ENCODE results near the gene NAGA.

DNA sequence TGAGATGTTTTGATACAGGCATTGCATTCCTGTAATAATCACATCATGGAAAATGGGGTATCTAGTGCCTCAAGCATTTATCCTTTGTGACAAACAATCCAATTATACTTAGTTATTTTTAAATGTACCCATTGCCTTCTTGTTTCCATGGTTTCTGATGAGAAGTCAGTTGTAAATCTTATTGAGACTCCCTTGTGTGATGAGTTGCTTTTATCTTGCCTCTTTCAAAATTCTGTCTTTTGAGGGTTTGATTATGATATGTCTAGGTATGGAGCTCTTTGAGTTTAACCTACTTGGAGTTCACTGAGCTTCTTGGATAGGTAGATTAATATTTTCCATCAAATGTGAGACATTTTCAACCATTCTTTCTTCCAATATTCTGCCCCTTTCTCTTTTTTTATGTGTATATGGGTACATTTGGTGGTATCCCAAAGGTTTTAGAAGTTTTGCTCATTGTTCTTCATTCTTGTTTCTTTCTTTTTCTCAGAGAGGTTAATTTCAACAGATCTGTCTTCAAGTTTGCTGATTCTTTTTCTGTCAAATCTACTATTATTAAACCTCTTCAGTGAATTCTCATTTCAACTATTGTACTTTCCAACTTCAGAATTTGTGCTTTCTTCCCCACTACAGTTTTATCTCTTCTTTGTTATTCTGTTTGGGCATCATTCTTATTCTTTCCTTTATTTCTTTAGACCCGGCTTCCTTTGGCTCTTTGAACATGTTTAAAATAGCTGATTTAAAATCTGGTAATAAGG, 13.7 kb downstream of the NAGA start:
- TF ChIP-seq, protein P1, sequence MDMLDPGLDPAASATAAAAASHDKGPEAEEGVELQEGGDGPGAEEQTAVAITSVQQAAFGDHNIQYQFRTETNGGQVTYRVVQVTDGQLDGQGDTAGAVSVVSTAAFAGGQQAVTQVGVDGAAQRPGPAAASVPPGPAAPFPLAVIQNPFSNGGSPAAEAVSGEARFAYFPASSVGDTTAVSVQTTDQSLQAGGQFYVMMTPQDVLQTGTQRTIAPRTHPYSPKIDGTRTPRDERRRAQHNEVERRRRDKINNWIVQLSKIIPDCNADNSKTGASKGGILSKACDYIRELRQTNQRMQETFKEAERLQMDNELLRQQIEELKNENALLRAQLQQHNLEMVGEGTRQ (IDR thresholded peaks at IDR 0.05; ENCODE audit: low read depth, low read length), result no peak
- TF ChIP-seq POLR2A (IDR thresholded peaks at IDR 0.05; ENCODE audit: low read depth, low read length) (no peak), CTCF (conservative IDR thresholded peaks at IDR 0.05; ENCODE audit: low read depth, low read length) (no peak), MAFK (IDR thresholded peaks at IDR 0.05; ENCODE audit: low read depth, low read length) (no peak), CEBPB (IDR thresholded peaks at IDR 0.05; ENCODE audit: low read depth, low read length) (no peak), SMC3 (IDR thresholded peaks at IDR 0.05; ENCODE audit: low read depth, low read length) (no peak), CHD1 (IDR thresholded peaks at IDR 0.05; ENCODE audit: low read depth, low read length) (no peak), RCOR1 (IDR thresholded peaks at IDR 0.05; ENCODE audit: insufficient replicate concordance, low read length) (no peak), BHLHE40 (IDR thresholded peaks at IDR 0.05; ENCODE audit: low read depth, low read length) (no peak)
